IPS-20b (cell line): ENCODE data around the gene DMBX1.
A peak's percentile ranks its signal among the peaks of the same experiment; 100 is the strongest.

Source experiments
- H3K27ac ChIP-seq: one replicate; pipeline ENCODE4 v1.5.1; 2013; ENCODE audit warnings: low read length
- H3K27me3 ChIP-seq: 2 replicates; pipeline ENCODE4 v1.6.1; 2013; ENCODE audit warnings: mild to moderate bottlenecking, low read length, inconsistent platforms; ENCODE audit not compliant: insufficient read depth
- H3K36me3 ChIP-seq: 2 replicates; pipeline ENCODE4 v1.6.1; 2013; ENCODE audit warnings: low read depth, mild to moderate bottlenecking, inconsistent platforms, low read length, moderate library complexity; ENCODE audit not compliant: insufficient read depth
- H3K4me1 ChIP-seq: 2 replicates; pipeline ENCODE4 v1.6.1; 2013; ENCODE audit warnings: mild to moderate bottlenecking, control low read depth, inconsistent platforms, low read length, moderate library complexity; ENCODE audit not compliant: insufficient read depth
- H3K4me3 ChIP-seq: 2 replicates; pipeline ENCODE4 v1.5.1; 2013; ENCODE audit warnings: mild to moderate bottlenecking, low read length, inconsistent platforms
- H3K9ac ChIP-seq: 2 replicates; pipeline ENCODE4 v1.6.1; 2013; ENCODE audit warnings: low read depth, mild to moderate bottlenecking, inconsistent platforms, low read length, moderate library complexity
- H3K9me3 ChIP-seq: 2 replicates; pipeline ENCODE4 v1.6.1; 2013; ENCODE audit warnings: mild to moderate bottlenecking, low read depth, low read length, inconsistent platforms; ENCODE audit not compliant: insufficient read depth

DMBX1 gene

DNA sequence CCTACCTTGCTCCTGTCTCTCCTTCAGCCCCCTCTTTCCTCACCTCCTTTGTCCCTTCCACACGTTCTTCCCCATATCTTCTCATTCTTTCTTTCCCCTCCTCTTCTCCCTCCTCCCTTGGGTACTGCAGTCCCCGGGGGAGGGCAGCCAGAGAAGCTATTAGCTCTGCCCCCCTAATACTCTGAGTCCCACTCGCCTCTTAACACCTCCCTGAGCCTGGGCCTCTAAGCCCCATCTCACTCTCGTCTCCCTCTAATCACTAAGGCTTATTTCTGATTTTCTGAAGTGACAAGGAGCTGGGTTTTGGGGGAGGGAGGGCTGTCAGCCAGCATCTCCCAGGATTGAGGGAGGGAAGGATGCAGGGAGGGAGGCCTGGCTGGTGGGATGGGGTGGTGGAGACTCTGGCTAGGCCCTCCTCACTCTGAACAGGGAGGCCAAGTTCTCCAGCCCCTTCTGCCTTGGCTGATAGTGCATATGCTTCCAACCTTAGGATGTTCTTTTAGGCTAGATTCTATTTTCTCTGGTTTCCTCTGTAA lies 25.6 kb upstream of the DMBX1 start:
- peaks cover 18% of the 10 kb centered on the region for H3K4me1 ChIP-seq
- no peak overlapping the region for H3K4me3 ChIP-seq
- H3K27ac ChIP-seq = no peak overlapping the region
- H3K27me3 ChIP-seq = peaks cover 100% of the 10 kb centered on the region
- H3K9ac ChIP-seq = no peak overlapping the region
- no peaks in the 10 kb centered on the region for H3K36me3 ChIP-seq
- H3K9me3 ChIP-seq = no peaks in the 10 kb centered on the region

GRCh38 chr1:46464915-46465314 lies 24.7 kb upstream of the DMBX1 start:
- H3K27ac ChIP-seq = no peak overlapping the region
- no peak overlapping the region for H3K4me3 ChIP-seq
- no peaks in the 10 kb centered on the region for H3K9me3 ChIP-seq
- peaks cover 18% of the 10 kb centered on the region for H3K4me1 ChIP-seq
- no peaks in the 10 kb centered on the region for H3K36me3 ChIP-seq
- no peak overlapping the region for H3K9ac ChIP-seq
- peaks cover 100% of the 10 kb centered on the region for H3K27me3 ChIP-seq

GRCh38 chr1:46465981-46466476 lies 23.6 kb upstream of the DMBX1 start:
- Histone ChIP-seq H3K36me3 (no peaks in the 10 kb centered on the region), H3K4me1 (peaks cover 22% of the 10 kb centered on the region), H3K4me3 (peak overlapping the region; percentile 67; the same call in 1 of the 2 replicates), H3K9me3 (no peaks in the 10 kb centered on the region), H3K27me3 (peaks cover 100% of the 10 kb centered on the region), H3K27ac (no peak overlapping the region), H3K9ac (peak overlapping the region; percentile 48; the same call in 1 of the 2 replicates)

DNA sequence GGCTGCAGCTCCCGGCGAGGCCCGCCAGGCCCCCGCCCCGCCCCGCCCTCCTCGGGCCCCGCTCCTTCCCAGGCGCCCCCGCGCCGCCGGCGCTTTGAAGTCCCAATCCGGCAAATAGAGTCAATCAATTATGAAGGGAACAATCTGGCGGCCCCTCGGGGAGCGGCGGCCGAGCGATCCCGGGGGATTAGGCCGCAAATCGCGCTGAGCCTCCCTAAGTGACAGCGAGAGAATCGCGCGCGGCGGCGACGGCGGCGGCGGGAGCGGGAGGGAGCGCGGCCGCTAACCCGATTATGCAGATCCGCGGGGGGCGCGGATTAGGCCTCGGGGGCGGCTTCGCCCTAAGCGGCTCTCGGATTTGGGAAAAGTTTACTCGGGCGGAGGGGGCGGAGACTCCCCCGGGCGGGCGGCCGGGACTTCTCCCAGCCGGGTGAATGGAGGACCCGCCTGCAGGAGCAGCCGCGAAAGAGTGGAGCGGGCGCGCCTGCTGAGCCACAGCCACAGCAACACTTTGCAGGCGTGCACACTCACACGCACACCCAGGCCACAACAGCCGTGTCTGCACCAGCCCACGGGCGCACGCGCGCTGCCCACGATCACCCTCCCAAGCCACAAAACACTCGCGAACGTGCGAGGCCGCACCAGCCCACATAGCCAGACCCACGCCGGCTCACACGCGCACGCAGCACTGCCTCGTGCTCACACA lies 23.0 kb upstream of the DMBX1 start:
- Histone ChIP-seq H3K4me3 (peak overlapping the region; percentile 67), H3K9ac (no peak overlapping the region)

GRCh38 chr1:46467183-46467504 lies 22.5 kb upstream of the DMBX1 start:
- Histone ChIP-seq H3K27me3 (peaks cover 99% of the 10 kb centered on the region), H3K4me1 (peaks cover 15% of the 10 kb centered on the region)

More for the DNA sequence above, 23.0 kb upstream of the DMBX1 start:
- Histone ChIP-seq H3K27me3 (peaks cover 100% of the 10 kb centered on the region), H3K4me1 (peaks cover 20% of the 10 kb centered on the region), H3K36me3 (no peaks in the 10 kb centered on the region), H3K9me3 (no peaks in the 10 kb centered on the region), H3K27ac (no peak overlapping the region)

GRCh38 chr1:46469881-46470280 lies 19.8 kb upstream of the DMBX1 start:
- Histone ChIP-seq H3K9ac (no peak overlapping the region), H3K4me3 (no peak overlapping the region), H3K27me3 (peaks cover 97% of the 10 kb centered on the region), H3K27ac (no peak overlapping the region), H3K4me1 (peaks cover 10% of the 10 kb centered on the region; the same call in 1 of the 2 replicates), H3K36me3 (no peaks in the 10 kb centered on the region), H3K9me3 (no peaks in the 10 kb centered on the region)

More at GRCh38 chr1:46467183-46467504, 22.5 kb upstream of the DMBX1 start:
- peak overlapping the region; percentile 67 for H3K4me3 ChIP-seq
- H3K36me3 ChIP-seq = no peaks in the 10 kb centered on the region
- H3K9me3 ChIP-seq = no peaks in the 10 kb centered on the region
- H3K9ac ChIP-seq = no peak overlapping the region
- H3K27ac ChIP-seq = no peak overlapping the region

- H3K36me3 ChIP-seq = no peaks in the 10 kb centered on the region
- H3K27ac ChIP-seq = no peak overlapping the region
- no peaks in the 10 kb centered on the region for H3K9me3 ChIP-seq
- no peak overlapping the region for H3K9ac ChIP-seq
- H3K4me1 ChIP-seq = peaks cover 7% of the 10 kb centered on the region; the same call in 1 of the 2 replicates
- no peak overlapping the region for H3K4me3 ChIP-seq
- H3K27me3 ChIP-seq = peaks cover 97% of the 10 kb centered on the region
Observed at GRCh38 chr1:46471848-46472492, 17.7 kb upstream of the DMBX1 start.

DNA sequence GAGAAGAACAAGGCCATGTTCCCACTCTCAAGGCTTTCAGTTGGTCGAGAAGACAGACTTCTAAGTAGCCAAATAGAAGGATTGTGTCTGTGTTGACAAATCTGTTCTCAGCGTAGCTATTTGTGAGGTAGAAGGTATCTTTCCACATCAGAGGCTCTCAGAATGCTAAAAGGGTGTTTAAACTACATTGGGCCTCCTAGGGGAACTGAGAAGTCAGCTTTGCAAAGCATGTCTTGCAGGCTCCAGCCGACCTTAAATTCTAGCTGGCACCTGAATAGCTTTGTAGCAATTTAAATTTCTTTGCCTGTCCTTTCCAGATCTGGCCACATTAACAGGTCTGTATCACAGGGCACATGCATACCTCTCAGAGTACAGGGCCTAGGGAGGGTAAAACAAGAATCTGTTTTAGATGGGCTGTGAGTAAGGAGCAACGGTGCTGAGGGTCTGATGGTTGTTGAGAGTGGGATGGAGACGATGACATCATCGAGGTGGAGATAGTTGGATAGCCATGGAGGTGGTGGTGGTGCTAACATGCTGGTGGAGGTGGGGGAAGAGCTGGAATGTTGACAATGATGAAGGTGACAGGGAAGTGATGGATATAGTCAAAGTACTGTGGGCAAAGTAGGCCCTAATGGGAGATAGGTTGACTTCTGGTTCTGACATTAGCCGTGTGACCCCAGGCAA lies 17.0 kb upstream of the DMBX1 start:
- Histone ChIP-seq H3K36me3 (no peaks in the 10 kb centered on the region), H3K4me1 (peaks cover 6% of the 10 kb centered on the region; the same call in 1 of the 2 replicates), H3K9ac (no peak overlapping the region), H3K4me3 (no peak overlapping the region), H3K27ac (no peak overlapping the region), H3K9me3 (no peaks in the 10 kb centered on the region), H3K27me3 (peaks cover 97% of the 10 kb centered on the region)

- no peaks in the 10 kb centered on the region for H3K36me3 ChIP-seq
- H3K4me1 ChIP-seq = peaks cover 6% of the 10 kb centered on the region; the same call in 1 of the 2 replicates
- no peaks in the 10 kb centered on the region for H3K9me3 ChIP-seq
- no peak overlapping the region for H3K27ac ChIP-seq
- H3K9ac ChIP-seq = no peak overlapping the region
- H3K4me3 ChIP-seq = no peak overlapping the region
- H3K27me3 ChIP-seq = peaks cover 97% of the 10 kb centered on the region
Observed at GRCh38 chr1:46473991-46474390, 15.6 kb upstream of the DMBX1 start.

GRCh38 chr1:46474570-46474969 lies 15.1 kb upstream of the DMBX1 start:
- H3K9ac ChIP-seq = no peak overlapping the region
- H3K4me3 ChIP-seq = no peak overlapping the region
- no peak overlapping the region for H3K27ac ChIP-seq
- H3K9me3 ChIP-seq = no peaks in the 10 kb centered on the region
- peaks cover 8% of the 10 kb centered on the region; the same call in 1 of the 2 replicates for H3K4me1 ChIP-seq
- no peaks in the 10 kb centered on the region for H3K36me3 ChIP-seq
- peaks cover 97% of the 10 kb centered on the region for H3K27me3 ChIP-seq

DNA sequence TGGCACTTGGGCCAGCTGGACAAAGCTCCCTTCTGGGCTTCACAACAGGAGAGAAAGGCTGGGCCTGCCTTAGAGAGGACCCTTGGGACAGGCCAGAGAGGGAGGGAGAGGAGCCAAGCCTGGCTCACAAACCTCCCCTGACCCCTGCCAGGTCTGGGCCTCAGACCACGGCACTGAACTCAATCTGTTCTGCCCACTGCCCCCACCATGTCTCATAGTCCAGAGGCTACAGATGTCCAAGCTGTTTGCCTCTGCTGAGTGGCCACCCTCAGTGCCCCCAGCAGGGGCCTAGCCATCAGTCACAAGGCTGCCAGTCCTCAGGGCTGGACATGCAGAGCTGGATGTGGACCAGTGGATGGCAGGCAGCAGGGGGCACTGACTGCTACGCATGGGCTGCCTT lies 13.0 kb upstream of the DMBX1 start:
- Histone ChIP-seq H3K9me3 (no peaks in the 10 kb centered on the region), H3K4me3 (no peak overlapping the region), H3K9ac (no peak overlapping the region), H3K27me3 (peaks cover 97% of the 10 kb centered on the region), H3K27ac (no peak overlapping the region), H3K36me3 (no peaks in the 10 kb centered on the region), H3K4me1 (peaks cover 16% of the 10 kb centered on the region; the same call in 1 of the 2 replicates)
